ENCODE results near the gene METTL13. TPM values are rescaled to one million over a fixed set of nuclear protein-coding genes. Genes with fewer than 3 reads are reported as not detected.

METTL13 gene
- total RNA-seq, 1 experiment from 2014 or later = 41.9 TPM

GRCh38 chr1:171835891-171836290, 54.4 kb downstream of the METTL13 start:
- ATAC-seq (no peak), DNase-seq (ENCODE audit: low read depth, low spot score) (no peak)
- H3K4me1 ChIP-seq (ENCODE audit: control insufficient read depth, insufficient read depth, low read length) = no peaks in the 10 kb centered on the region
- in situ Hi-C loops (cut with HindIII; ENCODE audit: low pct_unique_long_range_greater_than_20kb, low sequenced_read_pairs) (no loop called here), intact Hi-C loops (cut with micrococcal nuclease; ENCODE audit: unreplicated experiment) (no loop called here)
- no peaks in the 10 kb centered on the region for H3K27me3 ChIP-seq (ENCODE audit: control insufficient read depth, insufficient read depth, low read length)
- H3K4me3 ChIP-seq (ENCODE audit: low read depth in 2 of 2, low read length in 2 of 2) = no peak overlapping the region
- no TSS peak for BruUV-seq (replicated peaks)
- TF ChIP-seq CTCF (IDR thresholded peaks at IDR 0.05) = no peak
- TF ChIP-seq, protein P1, sequence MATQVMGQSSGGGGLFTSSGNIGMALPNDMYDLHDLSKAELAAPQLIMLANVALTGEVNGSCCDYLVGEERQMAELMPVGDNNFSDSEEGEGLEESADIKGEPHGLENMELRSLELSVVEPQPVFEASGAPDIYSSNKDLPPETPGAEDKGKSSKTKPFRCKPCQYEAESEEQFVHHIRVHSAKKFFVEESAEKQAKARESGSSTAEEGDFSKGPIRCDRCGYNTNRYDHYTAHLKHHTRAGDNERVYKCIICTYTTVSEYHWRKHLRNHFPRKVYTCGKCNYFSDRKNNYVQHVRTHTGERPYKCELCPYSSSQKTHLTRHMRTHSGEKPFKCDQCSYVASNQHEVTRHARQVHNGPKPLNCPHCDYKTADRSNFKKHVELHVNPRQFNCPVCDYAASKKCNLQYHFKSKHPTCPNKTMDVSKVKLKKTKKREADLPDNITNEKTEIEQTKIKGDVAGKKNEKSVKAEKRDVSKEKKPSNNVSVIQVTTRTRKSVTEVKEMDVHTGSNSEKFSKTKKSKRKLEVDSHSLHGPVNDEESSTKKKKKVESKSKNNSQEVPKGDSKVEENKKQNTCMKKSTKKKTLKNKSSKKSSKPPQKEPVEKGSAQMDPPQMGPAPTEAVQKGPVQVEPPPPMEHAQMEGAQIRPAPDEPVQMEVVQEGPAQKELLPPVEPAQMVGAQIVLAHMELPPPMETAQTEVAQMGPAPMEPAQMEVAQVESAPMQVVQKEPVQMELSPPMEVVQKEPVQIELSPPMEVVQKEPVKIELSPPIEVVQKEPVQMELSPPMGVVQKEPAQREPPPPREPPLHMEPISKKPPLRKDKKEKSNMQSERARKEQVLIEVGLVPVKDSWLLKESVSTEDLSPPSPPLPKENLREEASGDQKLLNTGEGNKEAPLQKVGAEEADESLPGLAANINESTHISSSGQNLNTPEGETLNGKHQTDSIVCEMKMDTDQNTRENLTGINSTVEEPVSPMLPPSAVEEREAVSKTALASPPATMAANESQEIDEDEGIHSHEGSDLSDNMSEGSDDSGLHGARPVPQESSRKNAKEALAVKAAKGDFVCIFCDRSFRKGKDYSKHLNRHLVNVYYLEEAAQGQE (IDR thresholded peaks at IDR 0.05; ENCODE audit: insufficient read depth in 1 of 2, low read depth in 2 of 2, low read length in 1 of 2) = no peak
- TF ChIP-seq TCF7L2 (IDR thresholded peaks at IDR 0.05; ENCODE audit: low read depth, low read length) = no peak
- no peak for TF ChIP-seq SIN3A (IDR thresholded peaks at IDR 0.05; ENCODE audit: borderline replicate concordance, insufficient read depth, low read depth, low read length)
- no peak overlapping the region for H3K27ac ChIP-seq (ENCODE audit: low read length)
- ChIA-PET CTCF (no interaction called here), POLR2A (no interaction called here)
- no peaks in the 10 kb centered on the region for H3K36me3 ChIP-seq (ENCODE audit: control insufficient read depth, insufficient read depth, low read length)
- no peaks in the 10 kb centered on the region for H3K9me3 ChIP-seq (ENCODE audit: control insufficient read depth, insufficient read depth, low read depth, low read length)

- BruUV-seq (replicated peaks) = no TSS peak
- DNase-seq (ENCODE audit: low read depth, low spot score) = no peak
- intact Hi-C loops (cut with micrococcal nuclease; ENCODE audit: unreplicated experiment) (no loop called here), in situ Hi-C loops (cut with HindIII; ENCODE audit: low pct_unique_long_range_greater_than_20kb, low sequenced_read_pairs) (no loop called here)
- no peak within 1 kb of the TSS for H3K27ac ChIP-seq (ENCODE audit: low read length)
- POLR2A ChIA-PET = no interaction called here
- peak; percentile 74 for ATAC-seq
- H3K4me3 ChIP-seq (ENCODE audit: low read depth in 2 of 2, low read length in 2 of 2) = peak within 1 kb of the TSS; percentile 33 to 36
- H3K4me1 ChIP-seq (ENCODE audit: control insufficient read depth, insufficient read depth, low read length) = no peaks in the 10 kb centered on the region
- CTCF ChIA-PET = no interaction called here
- H3K36me3 ChIP-seq (ENCODE audit: control insufficient read depth, insufficient read depth, low read length) = no peaks in the 10 kb centered on the region
- no peak for TF ChIP-seq SIN3A (IDR thresholded peaks at IDR 0.05; ENCODE audit: borderline replicate concordance, insufficient read depth, low read depth, low read length)
- H3K27me3 ChIP-seq (ENCODE audit: control insufficient read depth, insufficient read depth, low read length) = peaks cover 8% of the 10 kb centered on the region; the same call in 1 of the 2 replicates
- no peaks in the 10 kb centered on the region for H3K9me3 ChIP-seq (ENCODE audit: control insufficient read depth, insufficient read depth, low read depth, low read length)
Measured at GRCh38 chr1:171841050-171841910, 59.8 kb downstream of the METTL13 start, which contains the start of gene DNM3. Gene DNM3, plus strand, starts transcription at chr1:171841498. Its CDS starts 159 bp downstream, at chr1:171841657.

Data from Panc1 (cell line).